Motor neuron (in vitro differentiated cells): ENCODE results near the gene WDR27. TPM values are rescaled to one million over a fixed set of nuclear protein-coding genes. Genes with fewer than 3 reads are reported as not detected.

ENCODE experiments used
- ATAC-seq, 8 experiments: fragments of 200-7000 bp; cut with Tn5 transposase; replicated peaks in 6 of 8; 2 replicates each; pipeline ENCODE4 v1.8.0; 2021; ENCODE audit warnings: mild to moderate bottlenecking in 8 of 8, moderate library complexity in 8 of 8
- H3K27ac ChIP-seq, 2 donors: fragments of 250-450 bp; sonication (Bioruptor Pico); 2 replicates each; pipeline ENCODE4 v1.9.0; 2021; ENCODE audit warnings: antibody characterized with exemption in 2 of 2, mild to moderate bottlenecking in 2 of 2, moderate library complexity in 1 of 2
- H3K4me1 ChIP-seq, 2 donors: fragments of 250-450 bp; sonication (Bioruptor Pico); replicated peaks in 1 of 2; 2 replicates each; pipeline ENCODE4 v1.6.1; 2021; ENCODE audit warnings: antibody characterized with exemption in 2 of 2, mild to moderate bottlenecking in 2 of 2, moderate library complexity in 1 of 2
- H3K4me3 ChIP-seq, 5 donors: fragments of 250-450 bp; sonication (Bioruptor Pico); 2 replicates each; pipeline ENCODE4 v1.9.0; 2021; ENCODE audit warnings: antibody characterized with exemption in 5 of 5, mild to moderate bottlenecking in 5 of 5, moderate library complexity in 4 of 5
- WGBS, 10 experiments: fragments of 450-650 bp; shearing (Covaris generic); methylation state at CpG; one replicate each; pipeline ENCODE4 v1.0.0; 2022; 5-methylcytosine and 5-hydroxymethylcytosine counted together
- in situ Hi-C, 9 experiments: fragments of 400-800 bp; cut with MboI; loops; one replicate each; pipeline ENCODE4 v1.15.0; 2021; ENCODE audit warnings: low sequenced_read_pairs in 9 of 9, low pct_unique_long_range_greater_than_20kb in 2 of 9; ENCODE audit not compliant: unreplicated experiment in 9 of 9
- total RNA-seq, 8 experiments: library from RNA; unstranded; fragments of 300-600 nt; gene quantifications; 2 replicates each; pipeline versions ENCODE4 v1.2.3 to v1.2.4, GENCODE V29; 2022

Gene WDR27
- total RNA-seq, 8 experiments from 2014 or later = 21.7 to 66.0 (median 32.7) TPM

GRCh38 chr6:169591616-169592015 lies 110.2 kb downstream of the WDR27 start:
- in situ Hi-C loops = no loop called here
- Histone ChIP-seq H3K4me1 (no peaks in the 10 kb centered on the region), H3K27ac (no peak overlapping the region), H3K4me3 (no peak overlapping the region)
- no peak for ATAC-seq
- WGBS, 10 experiments = 68 to 100% (median 81%) methylated on average over 2 to 4 of the region's 4 CpGs; no CpG with 5 or more reads in 5 of the 10 experiments

DNA sequence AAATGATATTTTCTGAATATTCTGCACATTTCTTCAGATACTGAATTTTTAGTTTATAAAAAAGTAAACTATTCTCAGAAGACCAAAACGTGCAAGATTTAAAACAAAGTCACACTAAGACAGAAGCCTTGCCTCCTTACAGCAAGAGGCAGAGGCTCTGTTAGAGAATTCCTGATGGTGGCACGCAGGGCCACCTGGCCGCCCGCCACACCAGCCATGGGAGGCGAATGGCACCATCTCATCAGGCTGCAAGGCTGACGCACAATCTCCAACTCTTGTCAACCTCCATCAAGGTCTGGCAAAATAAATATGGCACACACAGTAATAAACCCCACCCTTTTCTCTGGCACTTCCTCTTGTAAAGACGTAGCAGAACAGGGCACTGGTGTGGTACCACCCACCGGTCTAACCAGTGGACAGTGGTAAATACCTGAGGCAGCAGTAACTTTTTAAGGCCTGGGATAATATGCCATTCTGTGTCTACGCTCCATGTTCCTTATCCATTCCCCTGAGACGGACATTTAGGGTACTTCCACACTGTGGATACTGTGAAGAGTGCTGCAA lies 111.4 kb downstream of the WDR27 start:
- ATAC-seq = no peak
- in situ Hi-C loops = no loop called here
- Histone ChIP-seq H3K4me3 (no peak overlapping the region), H3K27ac (no peak overlapping the region), H3K4me1 (no peaks in the 10 kb centered on the region)
- WGBS, 10 experiments = 67 to 97% (median 93%) methylated on average over 1 to 7 of the region's 10 CpGs; no CpG with 5 or more reads in 3 of the 10 experiments

- WGBS, 10 experiments = 35 to 92% (median 78%) methylated on average over 3 to 6 of the region's 6 CpGs
- no peaks in the 10 kb centered on the region for H3K4me1 ChIP-seq
Measured at GRCh38 chr6:169589699-169590257, 112.1 kb downstream of the WDR27 start.

DNA sequence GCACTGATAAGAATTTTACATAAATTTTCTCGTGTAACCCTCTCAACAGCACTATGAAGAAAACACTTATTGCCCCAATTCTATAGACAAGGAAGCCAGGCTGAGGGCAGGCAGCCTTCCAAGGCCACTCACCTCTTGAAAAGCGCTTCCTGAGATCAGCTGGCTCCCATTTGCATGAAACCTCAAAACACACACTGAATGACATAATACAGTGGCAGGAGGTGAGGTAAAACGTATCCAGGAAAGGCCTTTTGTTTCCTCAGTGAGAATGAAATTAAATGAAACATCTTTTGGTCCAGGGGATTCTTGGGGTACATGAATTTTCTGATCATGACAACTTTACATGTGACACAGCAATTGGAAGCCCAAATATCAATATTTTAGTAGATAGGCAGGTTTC lies 112.5 kb downstream of the WDR27 start:
- Histone ChIP-seq H3K27ac (no peak overlapping the region), H3K4me3 (no peak overlapping the region), H3K4me1 (no peaks in the 10 kb centered on the region)
- ATAC-seq = peak in 5 of 8 experiments; percentile 22 to 62 (median 32)
- in situ Hi-C loops = no loop called here
- WGBS, 10 experiments = 41 to 90% (median 60%) methylated on average over 1 to 3 of the region's 3 CpGs; no CpG with 5 or more reads in 3 of the 10 experiments

More at GRCh38 chr6:169589699-169590257, 112.1 kb downstream of the WDR27 start:
- ATAC-seq = peak in 5 of 8 experiments; percentile 29 to 64 (median 37)
- Histone ChIP-seq H3K27ac (no peak overlapping the region), H3K4me3 (no peak overlapping the region)
- in situ Hi-C loops = no loop called here

DNA sequence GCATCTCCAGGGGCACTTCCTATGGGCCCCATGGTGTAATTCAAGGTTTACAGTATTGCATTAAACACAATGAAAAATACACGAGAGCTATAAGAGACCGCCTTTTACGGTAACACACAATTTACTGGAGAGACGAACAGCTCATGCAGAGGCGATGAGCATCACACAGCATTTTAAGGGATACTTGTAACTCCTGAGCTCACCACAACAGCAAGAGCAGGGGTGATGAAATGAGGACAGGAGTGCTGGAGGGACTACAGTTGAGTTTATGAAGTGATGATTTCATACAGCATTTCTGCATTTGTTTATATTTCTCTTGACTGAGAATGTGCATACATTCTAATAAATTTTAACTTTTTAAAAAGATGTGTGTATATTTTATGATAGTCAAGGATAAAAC lies 113.9 kb downstream of the WDR27 start:
- Histone ChIP-seq H3K4me1 (no peaks in the 10 kb centered on the region), H3K4me3 (no peak overlapping the region), H3K27ac (no peak overlapping the region)
- WGBS, 10 experiments = 17 to 100% (median 91%) methylated on average over 1 to 5 of the region's 5 CpGs; no CpG with 5 or more reads in 2 of the 10 experiments
- peak in 4 of 8 experiments; percentile 49 to 97 (median 66) for ATAC-seq
- in situ Hi-C loops = no loop called here

DNA sequence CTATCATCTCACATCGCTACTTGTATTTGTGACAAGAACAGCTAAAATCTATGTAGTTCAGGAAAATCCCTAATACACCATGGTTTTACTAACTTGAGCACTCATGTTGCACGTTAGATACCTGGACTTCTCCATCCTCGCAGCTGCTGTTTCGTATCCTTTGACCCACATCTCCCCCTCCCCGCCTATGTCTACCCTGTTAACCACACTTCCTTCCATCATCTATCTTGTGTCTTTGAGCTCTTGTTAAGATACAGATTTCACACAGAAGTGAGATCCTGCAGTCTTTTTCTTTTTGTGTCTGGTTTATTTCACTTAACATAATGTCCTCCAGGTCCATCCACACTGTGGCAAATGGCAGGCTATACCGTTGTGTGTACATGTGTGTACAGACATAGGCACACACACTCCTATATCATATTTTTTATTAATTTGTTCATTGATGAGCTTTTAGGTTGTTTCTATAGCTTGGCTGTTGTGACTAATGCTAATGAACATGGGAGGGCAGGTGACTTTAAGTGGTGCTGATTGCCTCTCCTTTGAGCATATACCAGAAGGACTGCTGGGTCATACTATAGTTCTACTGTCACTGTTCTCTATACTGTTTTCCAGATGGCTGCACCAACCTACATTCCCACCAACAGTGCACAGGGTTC lies 117.8 kb downstream of the WDR27 start:
- no peaks in the 10 kb centered on the region for H3K4me1 ChIP-seq
- 61 to 100% (median 91%) methylated on average over 1 to 6 of the region's 6 CpGs; no CpG with 5 or more reads in 2 of the 10 experiments for WGBS, 10 experiments
- no peak overlapping the region for H3K4me3 ChIP-seq
- ATAC-seq = no peak
- in situ Hi-C loops = no loop called here
- no peak overlapping the region for H3K27ac ChIP-seq

DNA sequence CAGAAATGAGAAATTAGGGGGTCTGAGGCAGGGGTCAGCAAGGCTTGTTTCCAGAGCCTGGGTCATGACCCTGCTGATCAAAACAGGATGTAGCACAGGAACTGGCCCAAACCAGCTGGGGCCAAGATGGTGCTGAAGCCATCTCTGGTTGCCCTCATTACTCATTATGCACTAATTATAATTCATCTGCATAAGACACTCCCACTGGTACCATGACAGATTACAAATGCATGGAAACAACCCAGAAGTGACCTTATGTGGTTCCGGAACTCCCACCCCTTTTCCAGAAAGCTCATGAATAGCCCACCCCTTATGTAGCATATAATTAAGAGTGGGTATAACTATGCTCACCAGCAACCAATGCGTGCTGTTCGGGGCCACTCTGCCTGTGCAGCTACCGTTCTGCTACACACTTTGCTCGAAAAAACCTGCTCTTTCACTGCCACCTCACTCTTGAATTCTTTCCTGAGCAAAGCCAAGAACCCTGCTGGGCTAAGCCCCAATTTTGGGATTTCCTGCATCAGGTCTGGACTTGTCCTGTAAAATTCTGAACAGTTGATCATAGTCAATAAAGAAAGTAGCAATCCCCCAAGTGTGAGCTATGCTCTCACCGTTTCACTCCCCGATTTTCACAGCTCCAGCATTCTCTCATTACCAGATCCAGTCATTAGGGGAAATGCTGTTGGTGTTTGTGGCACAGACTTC lies 122.3 kb downstream of the WDR27 start:
- in situ Hi-C loops = no loop called here
- H3K4me3 ChIP-seq = no peak overlapping the region
- ATAC-seq = peak in 3 of 8 experiments; percentile 62 to 79 (median 74)
- WGBS, 10 experiments = 76 to 100% (median 92%) methylated on average over 2 to 7 of the region's 7 CpGs; no CpG with 5 or more reads in 1 of the 10 experiments
- H3K27ac ChIP-seq = no peak overlapping the region
- no peaks in the 10 kb centered on the region for H3K4me1 ChIP-seq

GRCh38 chr6:169577974-169578373 lies 123.9 kb downstream of the WDR27 start:
- WGBS, 10 experiments = 55 to 100% (median 97%) methylated on average over 1 to 8 of the region's 14 CpGs; no CpG with 5 or more reads in 1 of the 10 experiments
- H3K27ac ChIP-seq = no peak overlapping the region
- H3K4me3 ChIP-seq = no peak overlapping the region
- no peak for ATAC-seq
- H3K4me1 ChIP-seq = no peaks in the 10 kb centered on the region
- in situ Hi-C loops = no loop called here

DNA sequence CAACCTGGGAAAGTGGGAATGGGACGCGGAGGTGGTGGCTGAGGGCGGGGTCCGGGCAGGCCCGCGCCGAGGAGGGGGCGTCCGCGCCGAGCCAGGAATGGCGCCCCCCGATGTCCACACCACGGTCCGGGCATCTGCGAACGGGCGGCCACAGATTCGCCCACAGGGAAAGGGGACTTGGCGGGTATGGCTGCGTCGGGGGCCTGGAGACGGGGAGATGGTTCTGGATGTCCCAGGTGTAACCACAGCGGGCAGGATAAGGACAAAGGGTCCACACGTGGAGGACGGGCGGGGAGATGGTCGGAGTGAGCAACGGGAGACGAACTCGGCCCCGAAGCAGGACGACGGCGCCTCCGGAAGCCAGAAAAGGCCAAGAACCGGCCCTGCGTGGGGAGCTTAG lies 124.6 kb downstream of the WDR27 start:
- Histone ChIP-seq H3K27ac (no peak overlapping the region), H3K4me3 (no peak overlapping the region), H3K4me1 (no peaks in the 10 kb centered on the region)
- 30 to 100% (median 99%) methylated on average over 1 to 11 of the region's 38 CpGs; no CpG with 5 or more reads in 4 of the 10 experiments for WGBS, 10 experiments
- no peak for ATAC-seq
- in situ Hi-C loops = no loop called here

GRCh38 chr6:169575821-169576220 lies 126.0 kb downstream of the WDR27 start:
- WGBS, 10 experiments = 86 to 100% (median 95%) methylated on average over 1 to 5 of the region's 5 CpGs; no CpG with 5 or more reads in 1 of the 10 experiments
- H3K4me1 ChIP-seq = no peaks in the 10 kb centered on the region
- no peak for ATAC-seq
- no peak overlapping the region for H3K27ac ChIP-seq
- no peak overlapping the region for H3K4me3 ChIP-seq
- in situ Hi-C loops = no loop called here

- Histone ChIP-seq H3K4me1 (no peaks in the 10 kb centered on the region), H3K27ac (no peak overlapping the region), H3K4me3 (no peak overlapping the region)
- 40 to 100% (median 97%) methylated on average over 1 to 3 of the region's 5 CpGs; no CpG with 5 or more reads in 2 of the 10 experiments for WGBS, 10 experiments
- in situ Hi-C loops = no loop called here
- no peak for ATAC-seq
Measured at GRCh38 chr6:169575365-169575764, 126.5 kb downstream of the WDR27 start.

DNA sequence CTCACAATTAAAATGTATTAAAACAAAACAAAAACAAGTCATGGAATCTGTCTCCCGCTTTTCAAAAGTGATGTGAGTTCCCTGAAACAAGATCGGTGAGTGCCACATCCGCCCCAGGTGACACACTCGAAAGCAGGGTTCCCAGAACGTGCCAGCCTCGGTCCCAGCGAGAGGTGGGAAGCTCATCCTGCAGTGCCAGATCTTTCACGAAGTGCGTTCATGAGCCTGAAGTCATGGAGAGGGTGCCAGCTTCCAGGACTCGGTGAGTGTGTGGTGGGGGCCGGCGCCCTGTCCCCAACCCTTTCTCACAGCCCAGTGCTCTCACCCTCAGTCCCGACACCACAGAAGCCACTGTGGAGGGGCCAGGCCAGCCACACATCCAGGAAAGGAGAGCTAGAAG lies 127.4 kb downstream of the WDR27 start:
- WGBS, 10 experiments = 39 to 100% (median 74%) methylated on average over 2 to 10 of the region's 13 CpGs; no CpG with 5 or more reads in 4 of the 10 experiments
- Histone ChIP-seq H3K4me1 (no peaks in the 10 kb centered on the region), H3K4me3 (no peak overlapping the region), H3K27ac (no peak overlapping the region)
- ATAC-seq = no peak
- in situ Hi-C loops = no loop called here

- WGBS, 10 experiments = 74 to 100% (median 95%) methylated on average over 1 to 5 of the region's 5 CpGs; no CpG with 5 or more reads in 3 of the 10 experiments
- no peak for ATAC-seq
Measured at GRCh38 chr6:169573883-169574282, 127.9 kb downstream of the WDR27 start.

More at GRCh38 chr6:169573883-169574282, 127.9 kb downstream of the WDR27 start:
- Histone ChIP-seq H3K27ac (no peak overlapping the region), H3K4me1 (no peaks in the 10 kb centered on the region), H3K4me3 (no peak overlapping the region)
- in situ Hi-C loops = no loop called here
